MM.1S (cell line): ENCODE data around the gene METTL27.

ENCODE experiments used
- EZH2phosphoT487 ChIP-seq: fragments of 300-600 bp; sonication (generic); IDR thresholded peaks from 2 replicates; pipeline ENCODE4 v1.6.1; 2018; ENCODE audit warnings: antibody characterized with exemption, low read length
- TF ChIP-seq, protein P1 (sequence below): fragments of 300-600 bp; sonication (generic); IDR thresholded peaks from 2 replicates; pipeline ENCODE4 v1.5.1; 2016; ENCODE audit warnings: antibody characterized with exemption, low read length, mixed read lengths

DNA sequence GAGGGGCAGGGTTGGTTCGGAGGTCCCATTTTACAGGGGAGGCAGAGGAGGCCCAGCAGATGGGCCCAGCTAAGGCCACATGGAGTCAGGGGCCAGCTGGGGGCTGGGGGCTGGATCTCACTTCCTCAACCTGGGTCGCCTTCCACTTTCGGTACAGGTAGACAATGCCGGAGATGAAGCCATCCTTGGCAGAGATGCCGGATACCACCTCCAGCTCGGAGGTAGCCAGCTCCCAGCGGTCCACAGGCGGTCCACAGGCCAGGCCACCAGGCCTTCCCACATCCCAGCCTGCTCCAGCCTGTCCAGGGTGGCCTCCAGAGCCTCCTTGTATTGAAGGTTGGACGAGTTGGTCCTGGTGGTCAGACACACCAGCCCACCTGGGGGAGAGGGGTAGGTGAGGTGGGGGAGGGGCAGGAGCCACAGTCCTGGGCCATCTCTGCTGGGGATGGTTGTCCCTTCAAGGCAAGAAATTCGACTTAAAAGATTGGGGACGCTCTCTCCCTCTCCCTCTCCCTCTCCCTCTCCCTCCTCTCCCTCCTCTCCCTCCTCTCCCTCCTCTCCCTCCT is 7.6 kb downstream of the METTL27 start:
- TF ChIP-seq, protein P1, sequence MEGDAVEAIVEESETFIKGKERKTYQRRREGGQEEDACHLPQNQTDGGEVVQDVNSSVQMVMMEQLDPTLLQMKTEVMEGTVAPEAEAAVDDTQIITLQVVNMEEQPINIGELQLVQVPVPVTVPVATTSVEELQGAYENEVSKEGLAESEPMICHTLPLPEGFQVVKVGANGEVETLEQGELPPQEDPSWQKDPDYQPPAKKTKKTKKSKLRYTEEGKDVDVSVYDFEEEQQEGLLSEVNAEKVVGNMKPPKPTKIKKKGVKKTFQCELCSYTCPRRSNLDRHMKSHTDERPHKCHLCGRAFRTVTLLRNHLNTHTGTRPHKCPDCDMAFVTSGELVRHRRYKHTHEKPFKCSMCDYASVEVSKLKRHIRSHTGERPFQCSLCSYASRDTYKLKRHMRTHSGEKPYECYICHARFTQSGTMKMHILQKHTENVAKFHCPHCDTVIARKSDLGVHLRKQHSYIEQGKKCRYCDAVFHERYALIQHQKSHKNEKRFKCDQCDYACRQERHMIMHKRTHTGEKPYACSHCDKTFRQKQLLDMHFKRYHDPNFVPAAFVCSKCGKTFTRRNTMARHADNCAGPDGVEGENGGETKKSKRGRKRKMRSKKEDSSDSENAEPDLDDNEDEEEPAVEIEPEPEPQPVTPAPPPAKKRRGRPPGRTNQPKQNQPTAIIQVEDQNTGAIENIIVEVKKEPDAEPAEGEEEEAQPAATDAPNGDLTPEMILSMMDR, result no peak
- no peak for TF ChIP-seq EZH2phosphoT487
